ENCODE measurements around the gene SLC44A1.

DNA sequence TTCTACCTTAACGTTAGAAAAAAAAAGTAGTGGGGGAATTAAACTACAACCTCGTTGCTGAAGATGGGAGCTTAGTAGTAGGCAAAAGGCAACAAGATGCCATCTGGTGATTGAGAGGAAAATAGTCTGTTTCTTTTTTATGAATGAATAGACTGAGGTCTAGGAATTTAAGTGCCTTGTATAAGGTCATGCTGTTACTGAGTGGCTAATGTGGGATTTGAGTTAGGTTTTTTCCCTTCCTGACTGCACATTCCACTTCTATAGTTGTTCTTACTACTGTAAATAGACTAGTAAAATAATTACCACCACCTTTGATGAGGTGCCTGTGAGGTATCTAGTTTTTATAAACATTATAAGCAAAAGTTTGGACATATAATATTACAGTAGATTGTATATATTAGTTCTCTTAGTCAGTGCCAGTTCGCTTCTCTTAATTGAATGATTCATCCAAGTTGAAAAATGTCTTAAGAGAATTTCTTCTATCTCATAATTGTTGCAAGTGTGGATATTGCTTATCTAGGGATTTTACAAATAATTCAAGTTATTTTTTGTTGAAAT lies 222.5 kb downstream of the SLC44A1 start:
- TF ChIP-seq ARNT (IDR thresholded peaks at IDR 0.05) (no peak), ZNF384 (IDR thresholded peaks at IDR 0.05) (no peak), BHLHE40 (IDR thresholded peaks at IDR 0.05; ENCODE audit: borderline replicate concordance) (no peak), SUZ12 (IDR thresholded peaks at IDR 0.05) (no peak), CTBP1 (IDR thresholded peaks at IDR 0.05; ENCODE audit: borderline replicate concordance) (no peak), HDGF (IDR thresholded peaks at IDR 0.05; ENCODE audit: borderline replicate concordance) (no peak), TARDBP (IDR thresholded peaks at IDR 0.05) (no peak), FOXM1 (IDR thresholded peaks at IDR 0.05; ENCODE audit: borderline replicate concordance) (no peak), FOXA1 (IDR thresholded peaks at IDR 0.05) (no peak), NFRKB (IDR thresholded peaks at IDR 0.05) (no peak), ELF4 (IDR thresholded peaks at IDR 0.05) (no peak)
- TF ChIP-seq, protein P1, sequence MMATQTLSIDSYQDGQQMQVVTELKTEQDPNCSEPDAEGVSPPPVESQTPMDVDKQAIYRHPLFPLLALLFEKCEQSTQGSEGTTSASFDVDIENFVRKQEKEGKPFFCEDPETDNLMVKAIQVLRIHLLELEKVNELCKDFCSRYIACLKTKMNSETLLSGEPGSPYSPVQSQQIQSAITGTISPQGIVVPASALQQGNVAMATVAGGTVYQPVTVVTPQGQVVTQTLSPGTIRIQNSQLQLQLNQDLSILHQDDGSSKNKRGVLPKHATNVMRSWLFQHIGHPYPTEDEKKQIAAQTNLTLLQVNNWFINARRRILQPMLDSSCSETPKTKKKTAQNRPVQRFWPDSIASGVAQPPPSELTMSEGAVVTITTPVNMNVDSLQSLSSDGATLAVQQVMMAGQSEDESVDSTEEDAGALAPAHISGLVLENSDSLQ (IDR thresholded peaks at IDR 0.05) = no peak
